ENCODE results near the gene PRKN. TPM values are rescaled to one million over a fixed set of nuclear protein-coding genes. Genes with fewer than 3 reads are reported as not detected.

The PRKN gene
- total RNA-seq, 1 experiment from 2014 or later = 2.0 TPM

DNA sequence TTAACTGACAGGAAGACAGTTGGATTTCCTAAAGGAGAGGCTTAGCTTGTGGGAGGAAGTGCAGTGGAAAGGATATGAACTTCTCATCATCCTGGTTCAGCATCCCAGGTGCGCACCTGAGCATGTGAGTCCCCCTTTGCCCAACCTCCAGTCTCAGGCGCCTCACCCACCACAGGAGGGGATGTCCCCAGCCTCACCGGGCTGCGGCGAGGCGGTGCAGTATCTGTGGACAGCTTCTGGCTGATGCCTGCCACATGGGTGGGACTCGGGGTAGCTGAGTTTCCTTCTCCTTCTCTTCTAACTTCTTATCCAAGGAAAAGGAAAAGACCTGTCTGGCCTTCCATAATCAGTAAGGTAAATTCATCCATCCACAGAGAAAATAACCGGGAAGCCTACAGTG, 914.4 kb downstream of the PRKN start:
- Histone ChIP-seq H4K8ac (replicated peaks; ENCODE audit: insufficient read length, low read depth, low read length) (no peak overlapping the region), H3K4ac (ENCODE audit: low read depth, low read length) (no peak overlapping the region), H2BK120ac (ENCODE audit: low read depth, low read length, poor library complexity, severe bottlenecking) (no peak overlapping the region), H2BK15ac (ENCODE audit: low read depth, low read length) (no peak overlapping the region), H2BK12ac (ENCODE audit: insufficient read length, low read depth, low read length) (no peak overlapping the region), H3K14ac (ENCODE audit: insufficient read depth, low read length) (no peak overlapping the region), H3K23me2 (ENCODE audit: insufficient read length, low read depth, low read length, poor library complexity, severe bottlenecking) (no peaks in the 10 kb centered on the region), H4K91ac (ENCODE audit: insufficient read length, low read depth, low read length) (no peak overlapping the region), H3K27me3 (ENCODE audit: insufficient read depth, low read length) (no peaks in the 10 kb centered on the region), H3K79me1 (ENCODE audit: insufficient read depth, low read depth, low read length, poor library complexity, severe bottlenecking) (no peaks in the 10 kb centered on the region), H4K5ac (ENCODE audit: insufficient read length, low read depth, low read length) (no peak overlapping the region), H3K9me3 (ENCODE audit: control insufficient read depth, low read depth, low read length) (no peaks in the 10 kb centered on the region), H4K20me1 (ENCODE audit: control insufficient read depth, insufficient read depth, insufficient read length) (no peaks in the 10 kb centered on the region), H2AFZ (ENCODE audit: low read length) (no peak overlapping the region), H2AK5ac (ENCODE audit: insufficient read length, low read length) (no peak overlapping the region), H3K9ac (ENCODE audit: extremely low read depth, insufficient read length, low read length) (no peak overlapping the region), H2BK5ac (ENCODE audit: insufficient read length, low read length) (no peak overlapping the region), H3K79me2 (ENCODE audit: insufficient read depth, low read length) (no peaks in the 10 kb centered on the region), H3T11ph (ENCODE audit: low read length) (no peak overlapping the region), H3K4me2 (ENCODE audit: insufficient read depth, insufficient read length, low read length) (no peak overlapping the region), H3K56ac (ENCODE audit: insufficient read length, low read depth, low read length) (no peak overlapping the region), H3K4me1 (ENCODE audit: insufficient read depth, low read length) (no peaks in the 10 kb centered on the region), H3K27ac (ENCODE audit: insufficient read length, low read depth, low read length) (no peak overlapping the region), H2BK20ac (ENCODE audit: low read depth, low read length, poor library complexity, severe bottlenecking) (no peak overlapping the region), H3K18ac (ENCODE audit: insufficient read length, low read depth, low read length) (no peak overlapping the region), H3K23ac (ENCODE audit: insufficient read length, low read depth, low read length) (no peak overlapping the region)
- no peaks in the 10 kb centered on the region; the same call in 1 of the 2 replicates for H3K27me3 Mint-ChIP-seq (ENCODE audit: low read depth)
- no peak for DNase-seq
- TF ChIP-seq, protein P1, sequence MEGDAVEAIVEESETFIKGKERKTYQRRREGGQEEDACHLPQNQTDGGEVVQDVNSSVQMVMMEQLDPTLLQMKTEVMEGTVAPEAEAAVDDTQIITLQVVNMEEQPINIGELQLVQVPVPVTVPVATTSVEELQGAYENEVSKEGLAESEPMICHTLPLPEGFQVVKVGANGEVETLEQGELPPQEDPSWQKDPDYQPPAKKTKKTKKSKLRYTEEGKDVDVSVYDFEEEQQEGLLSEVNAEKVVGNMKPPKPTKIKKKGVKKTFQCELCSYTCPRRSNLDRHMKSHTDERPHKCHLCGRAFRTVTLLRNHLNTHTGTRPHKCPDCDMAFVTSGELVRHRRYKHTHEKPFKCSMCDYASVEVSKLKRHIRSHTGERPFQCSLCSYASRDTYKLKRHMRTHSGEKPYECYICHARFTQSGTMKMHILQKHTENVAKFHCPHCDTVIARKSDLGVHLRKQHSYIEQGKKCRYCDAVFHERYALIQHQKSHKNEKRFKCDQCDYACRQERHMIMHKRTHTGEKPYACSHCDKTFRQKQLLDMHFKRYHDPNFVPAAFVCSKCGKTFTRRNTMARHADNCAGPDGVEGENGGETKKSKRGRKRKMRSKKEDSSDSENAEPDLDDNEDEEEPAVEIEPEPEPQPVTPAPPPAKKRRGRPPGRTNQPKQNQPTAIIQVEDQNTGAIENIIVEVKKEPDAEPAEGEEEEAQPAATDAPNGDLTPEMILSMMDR (conservative IDR thresholded peaks at IDR 0.05) = no peak
- no peak overlapping the region for H3K4me3 Mint-ChIP-seq
- no peaks in the 10 kb centered on the region; a peak in 1 of 5 replicates for H3K9me3 Mint-ChIP-seq
- no peak overlapping the region for H3K27ac Mint-ChIP-seq
- H3K36me3 Mint-ChIP-seq (ENCODE audit: insufficient read depth in 1 of 3, low read depth in 3 of 3) = no peaks in the 10 kb centered on the region
- no CpG with 5 or more reads among the region's 8 CpGs for WGBS (ENCODE audit: extremely low coverage, insufficient read length, low lambda C conversion rate)
- H3K4me1 Mint-ChIP-seq = peaks cover 4 to 6% of the 10 kb centered on the region in 2 experiments
